Esophagus squamous epithelium (tissue), 5 donors: ENCODE results near the gene CLCA4. TPM values are rescaled to one million over a fixed set of nuclear protein-coding genes. Genes with fewer than 3 reads are reported as not detected.
A peak's percentile ranks its signal among the peaks of the same experiment; 100 is the strongest.

Experiments used
- DNase-seq: peaks from one replicate; lab custom pipeline; 2025; lab: John Stamatoyannopoulos, UW
- H3K27ac ChIP-seq, 4 donors: fragments of 200-600 bp; sonication (generic); one replicate each; pipeline ENCODE4 v1.5.1; 2016 to 2019; ENCODE audit warnings: mild to moderate bottlenecking in 1 of 4
- H3K27me3 ChIP-seq, 4 donors: fragments of 200-600 bp; sonication (generic); 1 replicate in 3 of 4; 2 replicates in 1 of 4; pipeline versions ENCODE4 v1.5.1 to v1.6.0; 2017 to 2021; ENCODE audit warnings: antibody characterized with exemption in 1 of 4
- H3K36me3 ChIP-seq, 3 donors: fragments of 200-600 bp; sonication (generic); one replicate each; pipeline ENCODE4 v1.5.1; 2016 to 2019
- H3K4me1 ChIP-seq, 3 donors: fragments of 200-600 bp; sonication (generic); one replicate each; pipeline ENCODE4 v1.5.1; 2017 to 2019
- H3K4me3 ChIP-seq, 4 donors: fragments of 200-600 bp; sonication (generic); 1 replicate in 3 of 4; 2 replicates in 1 of 4; pipeline ENCODE4 v1.5.1; 2016 to 2019; ENCODE audit warnings: mild to moderate bottlenecking in 2 of 4, moderate library complexity in 1 of 4
- H3K9me3 ChIP-seq, 3 donors: fragments of 200-600 bp; sonication (generic); one replicate each; pipeline ENCODE4 v1.5.1; 2016 to 2019
- CTCF ChIP-seq, 6 experiments: fragments of 450-650 bp in 4 of 6; fragments of 200-600 bp in 2 of 6; sonication (generic) in 2 of 6; IDR thresholded peaks; one replicate each; pipeline ENCODE4 v1.5.1; 2016 to 2019; ENCODE audit warnings: antibody characterized with exemption in 6 of 6, mild to moderate bottlenecking in 4 of 6, moderate library complexity in 4 of 6
- POLR2A ChIP-seq, 4 donors: fragments of 450-650 bp; IDR thresholded peaks; one replicate each; pipeline ENCODE4 v1.6.1; 2017; ENCODE audit warnings: antibody characterized with exemption in 4 of 4, mild to moderate bottlenecking in 4 of 4, moderate library complexity in 3 of 4
- WGBS, 2 donors: methylation state at CpG; one replicate each; pipeline ENCODE4 v1.1.5; 2018; 5-methylcytosine and 5-hydroxymethylcytosine counted together
- intact Hi-C: fragments of 100-400 bp; cut with DNase I; formaldehyde crosslinking; loops from one replicate; pipeline ENCODE4 v1.15.0; 2022
- total RNA-seq, 4 donors: library from RNA; depleted of rRNA; stranded (reverse); fragments of >200 nt; gene quantifications; one replicate each; pipeline ENCODE4 v1.1.0, GENCODE V29; 2016
- donor health status: DM: yes; HTN: yes; CAD: no.

CLCA4 gene
- total RNA-seq, 4 donors from 2014 or later = 135 to 639 (median 439) TPM

GRCh38 chr1:86507935-86508582 is 38.8 kb upstream of the CLCA4 start:
- Histone ChIP-seq H3K9me3 (no peaks in the 10 kb centered on the region), H3K36me3 (no peaks in the 10 kb centered on the region), H3K4me3 (no peak overlapping the region), H3K4me1 (peaks cover 15 to 38% (median 23%) of the 10 kb centered on the region in 3 donors), H3K27me3 (no peaks in the 10 kb centered on the region), H3K27ac (no peak overlapping the region)
- intact Hi-C loops = no loop called here
- WGBS, 2 donors = 60 to 68% methylated on average over 13 of the region's 13 CpGs
- no peak for DNase-seq
- TF ChIP-seq CTCF (IDR thresholded peaks at IDR 0.05) (peak in 4 of 6 experiments; percentile 21 to 51 (median 36)), POLR2A (IDR thresholded peaks at IDR 0.05) (no peak)

- no peak for TF ChIP-seq POLR2A (IDR thresholded peaks at IDR 0.05)
- no peak for TF ChIP-seq CTCF (IDR thresholded peaks at IDR 0.05)
Measured at GRCh38 chr1:86508583-86508969, 38.3 kb upstream of the CLCA4 start.

GRCh38 chr1:86515597-86515996 is 31.3 kb upstream of the CLCA4 start:
- Histone ChIP-seq H3K4me3 (no peak overlapping the region), H3K27ac (no peak overlapping the region), H3K27me3 (no peaks in the 10 kb centered on the region), H3K9me3 (no peaks in the 10 kb centered on the region), H3K36me3 (no peaks in the 10 kb centered on the region), H3K4me1 (peaks cover 0 to 22% (median 0%) of the 10 kb centered on the region in 3 donors)
- DNase-seq = no peak
- WGBS, 2 donors = 56 to 66% methylated on average over 2 of the region's 2 CpGs
- TF ChIP-seq POLR2A (IDR thresholded peaks at IDR 0.05) = no peak
- peak in 3 of 6 experiments; percentile 22 to 64 (median 36) for TF ChIP-seq CTCF (IDR thresholded peaks at IDR 0.05)
- intact Hi-C loops = no loop called here

More at GRCh38 chr1:86508583-86508969, 38.3 kb upstream of the CLCA4 start:
- Histone ChIP-seq H3K4me1 (peaks cover 9 to 33% (median 18%) of the 10 kb centered on the region in 3 donors), H3K27ac (no peak overlapping the region), H3K4me3 (no peak overlapping the region), H3K36me3 (no peaks in the 10 kb centered on the region), H3K27me3 (no peaks in the 10 kb centered on the region), H3K9me3 (no peaks in the 10 kb centered on the region)
- no peak for DNase-seq
- WGBS, 2 donors = 83% methylated on average over 2 of the region's 2 CpGs
- intact Hi-C loops = no loop called here

GRCh38 chr1:86516335-86516734 is 30.5 kb upstream of the CLCA4 start:
- 87 to 89% methylated on average over 1 of the region's 1 CpG for WGBS, 2 donors
- Histone ChIP-seq H3K27me3 (no peaks in the 10 kb centered on the region), H3K27ac (peak overlapping the region in 1 of 4 donors; percentile 79), H3K4me1 (peaks cover 0 to 22% (median 0%) of the 10 kb centered on the region in 3 donors), H3K9me3 (no peaks in the 10 kb centered on the region), H3K36me3 (no peaks in the 10 kb centered on the region), H3K4me3 (no peak overlapping the region)
- intact Hi-C loops = no loop called here
- TF ChIP-seq POLR2A (IDR thresholded peaks at IDR 0.05) = no peak
- TF ChIP-seq CTCF (IDR thresholded peaks at IDR 0.05) = no peak
- no peak for DNase-seq

DNA sequence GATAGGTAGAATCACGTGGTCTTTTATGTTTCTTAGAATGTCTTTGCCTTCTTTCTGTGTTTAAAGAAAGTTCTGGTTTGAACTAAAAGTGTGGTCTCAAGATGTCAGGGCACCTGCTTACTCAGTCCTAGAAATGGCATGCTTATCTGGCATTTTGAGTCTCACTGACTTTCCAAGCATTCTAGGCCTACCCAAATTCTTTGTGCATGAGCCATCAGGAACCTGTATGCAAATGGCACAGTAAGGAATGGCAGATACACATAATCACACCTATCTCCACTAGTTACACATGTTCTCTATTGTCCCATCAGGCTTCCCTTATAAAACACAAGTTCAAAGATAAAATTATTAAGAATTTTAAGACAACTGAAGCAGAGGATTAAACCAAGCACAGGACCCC is 29.5 kb upstream of the CLCA4 start:
- 58 to 67% methylated on average over 1 of the region's 1 CpG for WGBS, 2 donors
- no peak for DNase-seq
- intact Hi-C loops = no loop called here
- no peaks in the 10 kb centered on the region for H3K27me3 ChIP-seq
- H3K9me3 ChIP-seq = no peaks in the 10 kb centered on the region
- no peak overlapping the region for H3K4me3 ChIP-seq
- H3K4me1 ChIP-seq = peaks cover 0 to 30% (median 0%) of the 10 kb centered on the region in 3 donors
- no peak for TF ChIP-seq POLR2A (IDR thresholded peaks at IDR 0.05)
- no peak for TF ChIP-seq CTCF (IDR thresholded peaks at IDR 0.05)
- no peaks in the 10 kb centered on the region for H3K36me3 ChIP-seq
- H3K27ac ChIP-seq = peak overlapping the region in 3 of 4 donors; percentile 51 to 79 (median 54)
